Esophagus muscularis mucosa (tissue), 4 donors: Measurements from ENCODE around the gene LHB.

Experiments used
- CTCF ChIP-seq, 3 experiments: fragments of 200-600 bp in 2 of 3; fragments of 450-650 bp in 1 of 3; sonication (generic) in 2 of 3; IDR thresholded peaks; one replicate each; pipeline ENCODE4 v1.5.1; 2017 to 2019; ENCODE audit warnings: antibody characterized with exemption in 3 of 3, mild to moderate bottlenecking in 2 of 3, moderate library complexity in 1 of 3
- EP300 ChIP-seq: sonication (generic); formaldehyde crosslinking; IDR thresholded peaks from one replicate; pipeline ENCODE4 v1.6.1; 2017; ENCODE audit warnings: antibody characterized with exemption
- POLR2A ChIP-seq: fragments of 450-650 bp; IDR thresholded peaks from one replicate; pipeline ENCODE4 v1.6.1; 2017; ENCODE audit warnings: antibody characterized with exemption, moderate library complexity, mild to moderate bottlenecking, low read depth
- POLR2AphosphoS5 ChIP-seq, 2 donors: sonication (generic); formaldehyde crosslinking; IDR thresholded peaks; one replicate each; pipeline ENCODE4 v1.6.1; 2017; ENCODE audit warnings: antibody characterized with exemption in 2 of 2

GRCh38 chr19:48994035-48994386, 22.9 kb downstream of the LHB start:
- TF ChIP-seq CTCF (IDR thresholded peaks at IDR 0.05) (no peak), EP300 (no peak), POLR2A (no peak), POLR2AphosphoS5 (IDR thresholded peaks at IDR 0.05) (no peak)
